RWPE1 (cell line): ENCODE measurements around the gene ITGA2.
A peak's percentile ranks its signal among the peaks of the same experiment; 100 is the strongest.

Source experiments
- CTCF ChIA-PET: fragments of 350-600 bp; sonication (Branson Sonifier 250); formaldehyde crosslinking; extraction: SDS; loops from one replicate; lab custom pipeline; 2021; lab: Yijun Ruan, JAX
- POLR2A ChIA-PET: fragments of 400-600 bp; formaldehyde crosslinking; extraction: SDS; loops from one replicate; lab custom pipeline; 2020; ENCODE audit warnings: antibody characterized with exemption; ENCODE audit not compliant: low non-redundant PET; lab: Yijun Ruan, JAX
- DNase-seq: peaks from one replicate; pipeline ENCODE4 v3.0.0; 2012; ENCODE audit warnings: low spot score
- H3K27ac ChIP-seq: fragments of 450-650 bp; 2 replicates; pipeline ENCODE4 v1.5.1; 2017
- CTCF ChIP-seq: fragments of 450-650 bp; conservative IDR thresholded peaks from 2 replicates; pipeline ENCODE4 v1.5.1; 2017; ENCODE audit warnings: low read depth, mild to moderate bottlenecking

ITGA2 gene

GRCh38 chr5:53091289-53091688, 102.1 kb downstream of the ITGA2 start:
- ChIA-PET POLR2A (no interaction called here), CTCF (interaction anchor here (1.0 to 3.8 kb wide), 2 partner anchors 12 to 143 kb away, joined by 3 to 17 read pairs; no protein-coding TSS in a partner anchor)
- peak; percentile 63 for DNase-seq
- no peak overlapping the region for H3K27ac ChIP-seq
- no peak for TF ChIP-seq CTCF

- H3K27ac ChIP-seq, result no peak overlapping the region
- TF ChIP-seq CTCF, result no peak
- no peak for DNase-seq
- ChIA-PET POLR2A (no interaction called here), CTCF (interaction anchor here (1.0 to 2.0 kb wide), 2 partner anchors 11 to 144 kb away, joined by 3 to 17 read pairs; no protein-coding TSS in a partner anchor)
Measured at GRCh38 chr5:53092242-53092641, 103.1 kb downstream of the ITGA2 start.

- no peak overlapping the region for H3K27ac ChIP-seq
- ChIA-PET POLR2A (no interaction called here), CTCF (interaction anchor here (0.6 to 3.5 kb wide), 5 partner anchors 9 to 145 kb away, joined by 3 to 40 read pairs (median 3); partner anchors contain the start of gene MOCS2)
- no peak for TF ChIP-seq CTCF
- DNase-seq, result no peak
Measured at GRCh38 chr5:53095217-53095616, 106.1 kb downstream of the ITGA2 start.

- no peak overlapping the region for H3K27ac ChIP-seq
- CTCF ChIA-PET, result interaction anchor here (0.6 to 3.5 kb wide), 8 partner anchors 9 to 1114 kb away, joined by 3 to 40 read pairs (median 3); partner anchors contain the start of genes ITGA2 and MOCS2
- TF ChIP-seq CTCF, result peak; percentile 94
- DNase-seq, result peak; percentile 65
- POLR2A ChIA-PET, result no interaction called here
Measured at GRCh38 chr5:53095931-53096525, 106.9 kb downstream of the ITGA2 start.

- no peak for TF ChIP-seq CTCF
- DNase-seq, result no peak
- no peak overlapping the region for H3K27ac ChIP-seq
- ChIA-PET POLR2A (no interaction called here), CTCF (no interaction called here)
Measured at GRCh38 chr5:53099546-53099945, 110.4 kb downstream of the ITGA2 start.

- no peak overlapping the region for H3K27ac ChIP-seq
- POLR2A ChIA-PET, result no interaction called here
- no peak for TF ChIP-seq CTCF
- no peak for DNase-seq
- CTCF ChIA-PET, result interaction anchor here (1.0 kb wide), 1 partner anchor 11 kb away, joined by 3 read pairs; no protein-coding TSS in a partner anchor
Measured at GRCh38 chr5:53100606-53101005, 111.5 kb downstream of the ITGA2 start.
